ACC112 (cell line): Measurements from ENCODE around the gene SERP2.

ENCODE experiments used
- H2AFZ ChIP-seq: fragments of 200-600 bp; sonication (generic); one replicate; pipeline ENCODE4 v1.6.0; 2017; ENCODE audit warnings: antibody characterized with exemption, low read length; ENCODE audit not compliant: unreplicated experiment
- H3K27ac ChIP-seq: fragments of 200-600 bp; sonication (generic); 2 replicates; pipeline ENCODE4 v1.5.1; 2014; ENCODE audit warnings: low read depth, mild to moderate bottlenecking, antibody characterized with exemption, low read length, moderate library complexity
- H3K27me3 ChIP-seq: fragments of 200-600 bp; sonication (generic); 2 replicates; pipeline ENCODE4 v1.6.1; 2014; ENCODE audit warnings: mild to moderate bottlenecking, antibody characterized with exemption, low read length, moderate library complexity, mixed read lengths; ENCODE audit not compliant: insufficient read depth
- H3K36me3 ChIP-seq: fragments of 200-600 bp; sonication (generic); 2 replicates; pipeline ENCODE4 v1.6.1; 2016; ENCODE audit warnings: mild to moderate bottlenecking, antibody characterized with exemption, low read length, moderate library complexity, mixed read lengths; ENCODE audit not compliant: insufficient read depth
- H3K4me1 ChIP-seq: fragments of 200-600 bp; sonication (generic); one replicate; pipeline ENCODE4 v1.6.1; 2016; ENCODE audit warnings: low read length, mixed read lengths; ENCODE audit not compliant: insufficient read depth, unreplicated experiment, control insufficient read depth
- H3K4me3 ChIP-seq: fragments of 200-600 bp; sonication (generic); 2 replicates; pipeline ENCODE4 v1.5.1; 2014; ENCODE audit warnings: mild to moderate bottlenecking, low read depth, low read length
- H3K79me2 ChIP-seq: fragments of 200-600 bp; sonication (generic); one replicate; pipeline ENCODE4 v1.6.0; 2016; ENCODE audit warnings: low read length; ENCODE audit not compliant: control insufficient read depth, unreplicated experiment, insufficient read depth

The SERP2 gene

GRCh38 chr13:44435142-44435918 lies 61.7 kb downstream of the SERP2 start:
- Histone ChIP-seq H3K27ac (peak overlapping the region; percentile 83), H3K79me2 (peaks cover 22% of the 10 kb centered on the region), H3K27me3 (no peaks in the 10 kb centered on the region), H2AFZ (no peak overlapping the region), H3K36me3 (peaks cover 17% of the 10 kb centered on the region), H3K4me1 (peaks cover 26% of the 10 kb centered on the region), H3K4me3 (peak overlapping the region; percentile 82)

GRCh38 chr13:44435919-44436510 lies 62.4 kb downstream of the SERP2 start:
- Histone ChIP-seq H3K4me1 (peaks cover 26% of the 10 kb centered on the region), H3K27me3 (no peaks in the 10 kb centered on the region), H2AFZ (no peak overlapping the region), H3K36me3 (peaks cover 17% of the 10 kb centered on the region), H3K79me2 (peaks cover 22% of the 10 kb centered on the region), H3K27ac (peak overlapping the region; percentile 83), H3K4me3 (peak overlapping the region; percentile 82)

- H2AFZ ChIP-seq = no peak overlapping the region
- H3K27ac ChIP-seq = peak overlapping the region; percentile 83
- peaks cover 26% of the 10 kb centered on the region for H3K4me1 ChIP-seq
- peaks cover 17% of the 10 kb centered on the region for H3K36me3 ChIP-seq
- peak overlapping the region; percentile 82 for H3K4me3 ChIP-seq
- no peaks in the 10 kb centered on the region for H3K27me3 ChIP-seq
- H3K79me2 ChIP-seq = peaks cover 22% of the 10 kb centered on the region
These were observed 63.1 kb downstream of the SERP2 start for GRCh38 chr13:44436589-44437337.

GRCh38 chr13:44437356-44438233 lies 64.0 kb downstream of the SERP2 start:
- peaks cover 17% of the 10 kb centered on the region for H3K36me3 ChIP-seq
- peak overlapping the region; percentile 78 for H3K27ac ChIP-seq
- H3K4me3 ChIP-seq = peak overlapping the region; percentile 82
- peak overlapping the region; percentile 26 for H2AFZ ChIP-seq
- H3K4me1 ChIP-seq = peaks cover 26% of the 10 kb centered on the region
- H3K79me2 ChIP-seq = peaks cover 22% of the 10 kb centered on the region
- H3K27me3 ChIP-seq = no peaks in the 10 kb centered on the region

- no peaks in the 10 kb centered on the region for H3K27me3 ChIP-seq
- no peak overlapping the region for H2AFZ ChIP-seq
- H3K36me3 ChIP-seq = peaks cover 14% of the 10 kb centered on the region
- H3K4me1 ChIP-seq = peaks cover 21% of the 10 kb centered on the region
- H3K27ac ChIP-seq = no peak overlapping the region
- H3K4me3 ChIP-seq = no peak overlapping the region
- H3K79me2 ChIP-seq = peaks cover 22% of the 10 kb centered on the region
These were observed 64.6 kb downstream of the SERP2 start for GRCh38 chr13:44438234-44438579.

GRCh38 chr13:44439452-44440024 lies 65.9 kb downstream of the SERP2 start:
- peaks cover 16% of the 10 kb centered on the region for H3K79me2 ChIP-seq
- no peaks in the 10 kb centered on the region for H3K27me3 ChIP-seq
- peaks cover 9% of the 10 kb centered on the region for H3K4me1 ChIP-seq
- no peak overlapping the region for H3K27ac ChIP-seq
- no peak overlapping the region for H3K4me3 ChIP-seq
- no peak overlapping the region for H2AFZ ChIP-seq
- H3K36me3 ChIP-seq = 0 out of 2 replicates have a peak, but pooled peaks cover under 1% of the 10 kb centered on the region

GRCh38 chr13:44440046-44440608 lies 66.5 kb downstream of the SERP2 start:
- H3K79me2 ChIP-seq = peaks cover 12% of the 10 kb centered on the region
- no peak overlapping the region for H3K4me3 ChIP-seq
- peaks cover 6% of the 10 kb centered on the region for H3K4me1 ChIP-seq
- H2AFZ ChIP-seq = no peak overlapping the region
- H3K36me3 ChIP-seq = no peaks in the 10 kb centered on the region
- no peak overlapping the region for H3K27ac ChIP-seq
- no peaks in the 10 kb centered on the region for H3K27me3 ChIP-seq
